ENCODE data around the gene TNPO2.
A peak's percentile ranks its signal among the peaks of the same experiment; 100 is the strongest.

The TNPO2 gene

GRCh38 chr19:12730064-12730463 is 6.3 kb upstream of the TNPO2 start:
- TF ChIP-seq TAF1 (IDR thresholded peaks at IDR 0.05; ENCODE audit: borderline replicate concordance, insufficient read depth, low read length) (no peak), REST (IDR thresholded peaks at IDR 0.05; ENCODE audit: insufficient read depth in 1 of 2, low read depth in 2 of 2, low read length in 2 of 2) (no peak), FOXP2 (optimal IDR thresholded peaks at IDR 0.05; ENCODE audit: borderline replicate concordance, extremely low read depth, extremely low read length, insufficient read depth) (no peak), POLR2AphosphoS5 (IDR thresholded peaks at IDR 0.05; ENCODE audit: low read depth, low read length) (no peak), SIN3A (IDR thresholded peaks at IDR 0.05; ENCODE audit: borderline replicate concordance, insufficient read depth, low read length) (no peak)

- TF ChIP-seq TAF1 (IDR thresholded peaks at IDR 0.05; ENCODE audit: borderline replicate concordance, insufficient read depth, low read length) = no peak
- no peak for TF ChIP-seq REST (IDR thresholded peaks at IDR 0.05; ENCODE audit: insufficient read depth in 1 of 2, low read depth in 2 of 2, low read length in 2 of 2)
- TF ChIP-seq FOXP2 (optimal IDR thresholded peaks at IDR 0.05; ENCODE audit: borderline replicate concordance, extremely low read depth, extremely low read length, insufficient read depth) = no peak
- TF ChIP-seq POLR2AphosphoS5 (IDR thresholded peaks at IDR 0.05; ENCODE audit: low read depth, low read length) = no peak
- TF ChIP-seq SIN3A (IDR thresholded peaks at IDR 0.05; ENCODE audit: borderline replicate concordance, insufficient read depth, low read length) = no peak
Observed at GRCh38 chr19:12727745-12728433, 4.2 kb upstream of the TNPO2 start.

GRCh38 chr19:12726988-12727316 is 3.2 kb upstream of the TNPO2 start:
- TF ChIP-seq SIN3A (IDR thresholded peaks at IDR 0.05; ENCODE audit: borderline replicate concordance, insufficient read depth, low read length) = no peak

GRCh38 chr19:12723381-12723640 is 421 bp downstream of the TNPO2 start:
- TF ChIP-seq REST (IDR thresholded peaks at IDR 0.05; ENCODE audit: insufficient read depth in 1 of 2, low read depth in 2 of 2, low read length in 2 of 2) = no peak
- TF ChIP-seq POLR2AphosphoS5 (IDR thresholded peaks at IDR 0.05; ENCODE audit: low read depth, low read length) = no peak
- no peak for TF ChIP-seq SIN3A (IDR thresholded peaks at IDR 0.05; ENCODE audit: borderline replicate concordance, insufficient read depth, low read length)
- TF ChIP-seq TAF1 (IDR thresholded peaks at IDR 0.05; ENCODE audit: borderline replicate concordance, insufficient read depth, low read length) = no peak
- TF ChIP-seq FOXP2 (optimal IDR thresholded peaks at IDR 0.05; ENCODE audit: borderline replicate concordance, extremely low read depth, extremely low read length, insufficient read depth) = no peak

- TF ChIP-seq SIN3A (IDR thresholded peaks at IDR 0.05; ENCODE audit: borderline replicate concordance, insufficient read depth, low read length) = peak; percentile 91; the same call in 1 of the 2 replicates
- TF ChIP-seq REST (IDR thresholded peaks at IDR 0.05; ENCODE audit: insufficient read depth in 1 of 2, low read depth in 2 of 2, low read length in 2 of 2) = no peak
- peak; percentile 92 for TF ChIP-seq POLR2AphosphoS5 (IDR thresholded peaks at IDR 0.05; ENCODE audit: low read depth, low read length)
- TF ChIP-seq FOXP2 (optimal IDR thresholded peaks at IDR 0.05; ENCODE audit: borderline replicate concordance, extremely low read depth, extremely low read length, insufficient read depth) = no peak
- peak; percentile 86; the same call in 1 of the 2 replicates for TF ChIP-seq TAF1 (IDR thresholded peaks at IDR 0.05; ENCODE audit: borderline replicate concordance, insufficient read depth, low read length)
Observed at GRCh38 chr19:12722566-12723380, 959 bp downstream of the TNPO2 start.
